Body of pancreas (tissue), 4 donors: ENCODE results near the gene CUL9. TPM values are rescaled to one million over a fixed set of nuclear protein-coding genes. Genes with fewer than 3 reads are reported as not detected.

ENCODE experiments used
- ATAC-seq: fragments of 150-250 bp; one replicate; pipeline ENCODE4 v1.9.1; 2016
- DNase-seq, 4 donors: peaks; one replicate each; pipeline ENCODE4 v3.0.0-alpha.2; 2019
- H3K27ac ChIP-seq, 4 donors: fragments of 200-600 bp; sonication (generic); 1 replicate in 3 of 4; 2 replicates in 1 of 4; pipeline versions ENCODE4 v1.5.1 to v1.6.1; 2016 to 2019; ENCODE audit warnings: mild to moderate bottlenecking in 1 of 4, mixed read lengths in 1 of 4, moderate library complexity in 1 of 4
- H3K27me3 ChIP-seq, 2 donors: fragments of 200-600 bp; sonication (generic); one replicate each; pipeline ENCODE4 v1.6.0; 2016; ENCODE audit warnings: mild to moderate bottlenecking in 1 of 2
- H3K36me3 ChIP-seq, 2 donors: fragments of 200-600 bp; sonication (generic); replicated peaks in 1 of 2; 2 replicates each; pipeline ENCODE4 v1.5.1; 2016; ENCODE audit warnings: low read depth in 2 of 2; ENCODE audit not compliant: insufficient read depth in 1 of 2
- H3K4me1 ChIP-seq: fragments of 200-600 bp; sonication (generic); one replicate; pipeline ENCODE4 v1.6.0; 2016
- H3K4me3 ChIP-seq, 2 donors: fragments of 200-600 bp; sonication (generic); 1 replicate in 1 of 2; 2 replicates in 1 of 2; pipeline ENCODE4 v1.5.1; 2016 to 2019
- H3K9me3 ChIP-seq, 3 donors: fragments of 200-600 bp; sonication (generic); 1 replicate in 2 of 3; 2 replicates in 1 of 3; pipeline ENCODE4 v1.5.1; 2016
- POLR2A ChIP-seq, 3 donors: fragments of 450-650 bp; IDR thresholded peaks; one replicate each; pipeline ENCODE4 v1.6.1; 2016; ENCODE audit warnings: antibody characterized with exemption in 3 of 3, mild to moderate bottlenecking in 2 of 3
- WGBS, 2 donors: methylation state at CpG; one replicate each; pipeline ENCODE4 v1.1.5; 2017; 5-methylcytosine and 5-hydroxymethylcytosine counted together
- intact Hi-C: fragments of 100-400 bp; cut with DNase I; formaldehyde crosslinking; loops from one replicate; pipeline ENCODE4 v1.15.1; 2023
- total RNA-seq, 2 donors: library from RNA; depleted of rRNA; stranded (reverse); fragments of >200 nt; gene quantifications; one replicate each; pipeline ENCODE4 v1.1.0, GENCODE V29; 2016
- TF ChIP-seq, protein P1 (sequence below), 7 experiments: fragments of 450-650 bp in 4 of 7; fragments of 200-600 bp in 3 of 7; sonication (generic) in 3 of 7; IDR thresholded peaks; one replicate each; pipeline ENCODE4 v1.5.1; 2016 to 2019; ENCODE audit warnings: antibody characterized with exemption in 7 of 7

Gene CUL9
- total RNA-seq, 2 donors from 2014 or later = 34.8 to 84.4 TPM

- H3K36me3 ChIP-seq = peaks cover 0 to 4% of the 10 kb centered on the region in 2 donors
- no peak overlapping the region for H3K27ac ChIP-seq
- no peaks in the 10 kb centered on the region for H3K9me3 ChIP-seq
- ATAC-seq (no peak), DNase-seq (no peak)
- WGBS, 2 donors = 88 to 93% methylated on average over 17 to 23 of the region's 23 CpGs
- TF ChIP-seq, protein P1, sequence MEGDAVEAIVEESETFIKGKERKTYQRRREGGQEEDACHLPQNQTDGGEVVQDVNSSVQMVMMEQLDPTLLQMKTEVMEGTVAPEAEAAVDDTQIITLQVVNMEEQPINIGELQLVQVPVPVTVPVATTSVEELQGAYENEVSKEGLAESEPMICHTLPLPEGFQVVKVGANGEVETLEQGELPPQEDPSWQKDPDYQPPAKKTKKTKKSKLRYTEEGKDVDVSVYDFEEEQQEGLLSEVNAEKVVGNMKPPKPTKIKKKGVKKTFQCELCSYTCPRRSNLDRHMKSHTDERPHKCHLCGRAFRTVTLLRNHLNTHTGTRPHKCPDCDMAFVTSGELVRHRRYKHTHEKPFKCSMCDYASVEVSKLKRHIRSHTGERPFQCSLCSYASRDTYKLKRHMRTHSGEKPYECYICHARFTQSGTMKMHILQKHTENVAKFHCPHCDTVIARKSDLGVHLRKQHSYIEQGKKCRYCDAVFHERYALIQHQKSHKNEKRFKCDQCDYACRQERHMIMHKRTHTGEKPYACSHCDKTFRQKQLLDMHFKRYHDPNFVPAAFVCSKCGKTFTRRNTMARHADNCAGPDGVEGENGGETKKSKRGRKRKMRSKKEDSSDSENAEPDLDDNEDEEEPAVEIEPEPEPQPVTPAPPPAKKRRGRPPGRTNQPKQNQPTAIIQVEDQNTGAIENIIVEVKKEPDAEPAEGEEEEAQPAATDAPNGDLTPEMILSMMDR (IDR thresholded peaks at IDR 0.05) = no peak
- no peak overlapping the region for H3K4me3 ChIP-seq
- H3K4me1 ChIP-seq = no peaks in the 10 kb centered on the region
- no peaks in the 10 kb centered on the region for H3K27me3 ChIP-seq
- intact Hi-C loops = no loop called here
These were observed 22.5 kb downstream of the CUL9 start for GRCh38 chr6:43204271-43205105.

GRCh38 chr6:43205849-43206248 lies 23.9 kb downstream of the CUL9 start:
- TF ChIP-seq, protein P1 (IDR thresholded peaks at IDR 0.05) = no peak
- no peak for TF ChIP-seq POLR2A (IDR thresholded peaks at IDR 0.05)
- no peaks in the 10 kb centered on the region for H3K27me3 ChIP-seq
- no peaks in the 10 kb centered on the region for H3K9me3 ChIP-seq
- 90 to 96% methylated on average over 10 of the region's 10 CpGs for WGBS, 2 donors
- H3K36me3 ChIP-seq = no peaks in the 10 kb centered on the region
- no peaks in the 10 kb centered on the region for H3K4me1 ChIP-seq
- ATAC-seq (no peak), DNase-seq (no peak)
- H3K4me3 ChIP-seq = no peak overlapping the region
- intact Hi-C loops = no loop called here
- H3K27ac ChIP-seq = no peak overlapping the region

DNA sequence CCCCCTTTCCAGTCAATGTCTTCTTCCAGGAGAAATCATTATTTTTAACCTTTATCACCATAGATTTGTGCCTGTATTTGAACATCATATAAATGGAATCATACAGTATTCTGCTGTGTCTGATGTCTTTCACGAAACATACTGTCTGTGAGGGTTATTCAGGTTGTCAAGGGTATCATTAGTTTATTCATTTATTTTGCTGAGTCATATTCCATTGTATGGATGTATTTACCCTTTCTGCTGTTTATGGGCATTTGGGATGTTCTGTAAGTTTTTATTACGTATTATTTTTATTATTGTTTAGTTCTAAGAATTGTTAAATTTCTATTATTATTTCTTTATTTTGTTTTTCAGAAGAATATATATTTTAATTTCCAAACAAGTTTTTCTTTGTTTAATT lies 25.3 kb downstream of the CUL9 start:
- no peak for TF ChIP-seq POLR2A (IDR thresholded peaks at IDR 0.05)
- TF ChIP-seq, protein P1 (IDR thresholded peaks at IDR 0.05) = no peak
- no peaks in the 10 kb centered on the region for H3K4me1 ChIP-seq
- no peaks in the 10 kb centered on the region for H3K36me3 ChIP-seq
- no peaks in the 10 kb centered on the region for H3K9me3 ChIP-seq
- ATAC-seq (no peak), DNase-seq (no peak)
- no peaks in the 10 kb centered on the region for H3K27me3 ChIP-seq
- WGBS, 2 donors = 87 to 96% methylated on average over 2 of the region's 2 CpGs
- H3K4me3 ChIP-seq = no peak overlapping the region
- no peak overlapping the region for H3K27ac ChIP-seq
- intact Hi-C loops = no loop called here

- no peak for TF ChIP-seq POLR2A (IDR thresholded peaks at IDR 0.05)
- TF ChIP-seq, protein P1 (IDR thresholded peaks at IDR 0.05) = no peak
- DNase-seq (no peak), ATAC-seq (no peak)
- intact Hi-C loops = no loop called here
- H3K36me3 ChIP-seq = peaks cover 0 to 3% of the 10 kb centered on the region in 2 donors
- no peaks in the 10 kb centered on the region for H3K9me3 ChIP-seq
- H3K4me1 ChIP-seq = no peaks in the 10 kb centered on the region
- H3K27me3 ChIP-seq = no peaks in the 10 kb centered on the region
- 50 to 71% methylated on average over 1 of the region's 1 CpG for WGBS, 2 donors
- H3K27ac ChIP-seq = peak overlapping the region in 1 of 4 donors; percentile 8
- no peak overlapping the region for H3K4me3 ChIP-seq
These were observed 30.0 kb downstream of the CUL9 start for GRCh38 chr6:43211955-43212354.

- intact Hi-C loops = no loop called here
- H3K4me3 ChIP-seq = no peak overlapping the region
- H3K4me1 ChIP-seq = no peaks in the 10 kb centered on the region
- H3K36me3 ChIP-seq = peaks cover 0 to 3% of the 10 kb centered on the region in 2 donors
- ATAC-seq (no peak), DNase-seq (no peak)
- no peak overlapping the region for H3K27ac ChIP-seq
- H3K27me3 ChIP-seq = no peaks in the 10 kb centered on the region
- TF ChIP-seq, protein P1 (IDR thresholded peaks at IDR 0.05) = no peak
- no peak for TF ChIP-seq POLR2A (IDR thresholded peaks at IDR 0.05)
- H3K9me3 ChIP-seq = no peaks in the 10 kb centered on the region
- WGBS, 2 donors = 86 to 87% methylated on average over 5 to 11 of the region's 11 CpGs
These were observed 31.4 kb downstream of the CUL9 start for GRCh38 chr6:43213431-43213830.
